ENCODE results near the gene SHISA2.

DNA sequence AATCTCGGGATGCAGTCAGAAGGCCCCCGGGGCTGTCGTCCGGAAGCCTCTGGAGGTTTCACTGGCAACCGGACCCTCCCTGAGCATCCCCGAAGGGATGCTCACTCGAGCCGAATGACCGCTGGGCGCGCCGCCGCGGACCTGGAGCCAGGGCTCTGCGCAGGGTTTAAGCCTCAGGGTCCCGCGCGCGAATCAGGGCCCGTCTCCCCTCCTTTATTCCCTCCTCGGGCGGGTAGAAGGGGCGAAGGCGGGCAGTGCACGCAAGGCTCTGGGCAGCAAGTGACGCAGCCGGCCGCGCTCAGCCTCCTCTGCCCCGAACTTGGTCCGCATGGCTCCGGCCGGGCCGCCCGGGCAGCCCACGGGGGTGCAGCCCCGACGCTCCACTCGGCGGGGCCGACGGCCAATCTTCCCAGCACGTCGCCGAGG, 572 bp downstream of the SHISA2 start:
- TF ChIP-seq EP300 (IDR thresholded peaks at IDR 0.05): no peak
- no peak for TF ChIP-seq POLR2A (IDR thresholded peaks at IDR 0.05; ENCODE audit: low read length)
- TF ChIP-seq, protein P1, sequence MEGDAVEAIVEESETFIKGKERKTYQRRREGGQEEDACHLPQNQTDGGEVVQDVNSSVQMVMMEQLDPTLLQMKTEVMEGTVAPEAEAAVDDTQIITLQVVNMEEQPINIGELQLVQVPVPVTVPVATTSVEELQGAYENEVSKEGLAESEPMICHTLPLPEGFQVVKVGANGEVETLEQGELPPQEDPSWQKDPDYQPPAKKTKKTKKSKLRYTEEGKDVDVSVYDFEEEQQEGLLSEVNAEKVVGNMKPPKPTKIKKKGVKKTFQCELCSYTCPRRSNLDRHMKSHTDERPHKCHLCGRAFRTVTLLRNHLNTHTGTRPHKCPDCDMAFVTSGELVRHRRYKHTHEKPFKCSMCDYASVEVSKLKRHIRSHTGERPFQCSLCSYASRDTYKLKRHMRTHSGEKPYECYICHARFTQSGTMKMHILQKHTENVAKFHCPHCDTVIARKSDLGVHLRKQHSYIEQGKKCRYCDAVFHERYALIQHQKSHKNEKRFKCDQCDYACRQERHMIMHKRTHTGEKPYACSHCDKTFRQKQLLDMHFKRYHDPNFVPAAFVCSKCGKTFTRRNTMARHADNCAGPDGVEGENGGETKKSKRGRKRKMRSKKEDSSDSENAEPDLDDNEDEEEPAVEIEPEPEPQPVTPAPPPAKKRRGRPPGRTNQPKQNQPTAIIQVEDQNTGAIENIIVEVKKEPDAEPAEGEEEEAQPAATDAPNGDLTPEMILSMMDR (IDR thresholded peaks at IDR 0.05): no peak
- TF ChIP-seq GATA3 (IDR thresholded peaks at IDR 0.05; ENCODE audit: borderline replicate concordance): no peak
- TF ChIP-seq ESRRA (IDR thresholded peaks at IDR 0.05; ENCODE audit: borderline replicate concordance, low read length): no peak
- TF ChIP-seq CBX8 (IDR thresholded peaks at IDR 0.05): no peak
- TF ChIP-seq RNF2 (IDR thresholded peaks at IDR 0.05; ENCODE audit: borderline replicate concordance, low read depth): no peak
- no peak for TF ChIP-seq JUN (IDR thresholded peaks at IDR 0.05)
- TF ChIP-seq MYC (IDR thresholded peaks at IDR 0.05; ENCODE audit: borderline replicate concordance, low read length): no peak
- TF ChIP-seq NPAS2 (CRISPR knock-in tag; IDR thresholded peaks at IDR 0.05; ENCODE audit: borderline replicate concordance): no peak
- TF ChIP-seq, protein P2, sequence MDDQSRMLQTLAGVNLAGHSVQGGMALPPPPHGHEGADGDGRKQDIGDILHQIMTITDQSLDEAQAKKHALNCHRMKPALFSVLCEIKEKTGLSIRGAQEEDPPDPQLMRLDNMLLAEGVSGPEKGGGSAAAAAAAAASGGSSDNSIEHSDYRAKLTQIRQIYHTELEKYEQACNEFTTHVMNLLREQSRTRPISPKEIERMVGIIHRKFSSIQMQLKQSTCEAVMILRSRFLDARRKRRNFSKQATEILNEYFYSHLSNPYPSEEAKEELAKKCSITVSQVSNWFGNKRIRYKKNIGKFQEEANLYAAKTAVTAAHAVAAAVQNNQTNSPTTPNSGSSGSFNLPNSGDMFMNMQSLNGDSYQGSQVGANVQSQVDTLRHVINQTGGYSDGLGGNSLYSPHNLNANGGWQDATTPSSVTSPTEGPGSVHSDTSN (IDR thresholded peaks at IDR 0.05): no peak
- no peak for TF ChIP-seq RAD21 (conservative IDR thresholded peaks at IDR 0.05 in 1 of 2, IDR thresholded peaks at IDR 0.05 in 1 of 2)
- TF ChIP-seq ZFP36 (IDR thresholded peaks at IDR 0.05; ENCODE audit: borderline replicate concordance, partially characterized antibody): no peak
